COLO668 (cell line): Measurements from ENCODE around the gene TSPO2.

Experiments used
- DNase-seq: peaks from one replicate; lab custom pipeline; 2025; ENCODE audit not compliant: unreplicated experiment; lab: John Stamatoyannopoulos, UW

Gene TSPO2

GRCh38 chr6:41027241-41027640 is 15.0 kb upstream of the TSPO2 start:
- DNase-seq, result no peak

- peak; percentile 40 for DNase-seq
Observed at GRCh38 chr6:41027799-41028560, 14.3 kb upstream of the TSPO2 start.

- no peak for DNase-seq
Observed at GRCh38 chr6:41028561-41029412, 13.5 kb upstream of the TSPO2 start.

GRCh38 chr6:41032830-41033229 is 9.4 kb upstream of the TSPO2 start:
- DNase-seq, result no peak

GRCh38 chr6:41033776-41034175 is 8.5 kb upstream of the TSPO2 start:
- DNase-seq, result no peak

- DNase-seq, result no peak
Observed at GRCh38 chr6:41036186-41036585, 6.1 kb upstream of the TSPO2 start.

GRCh38 chr6:41036601-41037000 is 5.7 kb upstream of the TSPO2 start:
- DNase-seq, result no peak

GRCh38 chr6:41037107-41037900 is 5.0 kb upstream of the TSPO2 start:
- no peak for DNase-seq

GRCh38 chr6:41038205-41038604 is 4.1 kb upstream of the TSPO2 start:
- DNase-seq, result no peak

- DNase-seq, result peak; percentile 46
Observed at GRCh38 chr6:41039060-41039998, 2.9 kb upstream of the TSPO2 start, which contains the start of gene UNC5CL. Gene UNC5CL, minus strand, starts transcription at chr6:41039221. Its CDS starts 4,147 bp downstream, at chr6:41035074.

- peak; percentile 33 for DNase-seq
Observed at GRCh38 chr6:41040101-41040939, 1.9 kb upstream of the TSPO2 start.

- no peak for DNase-seq
Observed at GRCh38 chr6:41040940-41041536, 1.2 kb upstream of the TSPO2 start.

- no peak for DNase-seq
Observed at GRCh38 chr6:41043151-41043550, 884 bp downstream of the TSPO2 start.

- DNase-seq, result no peak
Observed at GRCh38 chr6:41045664-41046063, 3.4 kb downstream of the TSPO2 start.

- no peak for DNase-seq
Observed at GRCh38 chr6:41046084-41046483, 3.8 kb downstream of the TSPO2 start.

GRCh38 chr6:41047306-41047705 is 5.0 kb downstream of the TSPO2 start:
- no peak for DNase-seq

GRCh38 chr6:41047745-41048732 is 5.8 kb downstream of the TSPO2 start:
- DNase-seq, result no peak

- no peak for DNase-seq
Observed at GRCh38 chr6:41049521-41049920, 7.3 kb downstream of the TSPO2 start.
